SJCRH30 (cell line): Measurements from ENCODE around the gene C11orf21. TPM values are rescaled to one million over a fixed set of nuclear protein-coding genes. Genes with fewer than 3 reads are reported as not detected.

Experiments
- DNase-seq, 2 experiments: peaks; one replicate each; pipeline ENCODE4 v3.0.0-alpha.2; 2015 to 2020
- H3K27ac ChIP-seq: fragments of 250-450 bp; sonication (Bioruptor Pico); 2 replicates; pipeline ENCODE4 v1.5.1; 2020; ENCODE audit warnings: mild to moderate bottlenecking, moderate library complexity
- H3K27me3 ChIP-seq: fragments of 250-450 bp; sonication (Bioruptor Pico); 2 replicates; pipeline ENCODE4 v1.5.1; 2020; ENCODE audit warnings: mild to moderate bottlenecking, moderate library complexity
- H3K36me3 ChIP-seq: fragments of 250-450 bp; sonication (Bioruptor Pico); 2 replicates; pipeline ENCODE4 v1.5.1; 2020; ENCODE audit warnings: mild to moderate bottlenecking, moderate library complexity
- H3K4me1 ChIP-seq: fragments of 250-450 bp; sonication (Bioruptor Pico); 2 replicates; pipeline ENCODE4 v1.5.1; 2020; ENCODE audit warnings: mild to moderate bottlenecking, moderate library complexity
- H3K4me3 ChIP-seq: fragments of 250-450 bp; sonication (Bioruptor Pico); 2 replicates; pipeline ENCODE4 v1.5.1; 2020; ENCODE audit warnings: mild to moderate bottlenecking, moderate library complexity
- H3K9me3 ChIP-seq: fragments of 250-450 bp; sonication (Bioruptor Pico); replicated peaks from 2 replicates; pipeline ENCODE4 v1.5.1; 2020; ENCODE audit warnings: mild to moderate bottlenecking, moderate library complexity
- total RNA-seq: library from RNA; depleted of rRNA; stranded (reverse); fragments of >200 nt; shearing (Covaris generic); gene quantifications from 2 replicates; pipeline ENCODE4 v1.2.3, GENCODE V29; 2014

C11orf21 gene
- total RNA-seq, 1 experiment from 2014 or later, result not detected

DNA sequence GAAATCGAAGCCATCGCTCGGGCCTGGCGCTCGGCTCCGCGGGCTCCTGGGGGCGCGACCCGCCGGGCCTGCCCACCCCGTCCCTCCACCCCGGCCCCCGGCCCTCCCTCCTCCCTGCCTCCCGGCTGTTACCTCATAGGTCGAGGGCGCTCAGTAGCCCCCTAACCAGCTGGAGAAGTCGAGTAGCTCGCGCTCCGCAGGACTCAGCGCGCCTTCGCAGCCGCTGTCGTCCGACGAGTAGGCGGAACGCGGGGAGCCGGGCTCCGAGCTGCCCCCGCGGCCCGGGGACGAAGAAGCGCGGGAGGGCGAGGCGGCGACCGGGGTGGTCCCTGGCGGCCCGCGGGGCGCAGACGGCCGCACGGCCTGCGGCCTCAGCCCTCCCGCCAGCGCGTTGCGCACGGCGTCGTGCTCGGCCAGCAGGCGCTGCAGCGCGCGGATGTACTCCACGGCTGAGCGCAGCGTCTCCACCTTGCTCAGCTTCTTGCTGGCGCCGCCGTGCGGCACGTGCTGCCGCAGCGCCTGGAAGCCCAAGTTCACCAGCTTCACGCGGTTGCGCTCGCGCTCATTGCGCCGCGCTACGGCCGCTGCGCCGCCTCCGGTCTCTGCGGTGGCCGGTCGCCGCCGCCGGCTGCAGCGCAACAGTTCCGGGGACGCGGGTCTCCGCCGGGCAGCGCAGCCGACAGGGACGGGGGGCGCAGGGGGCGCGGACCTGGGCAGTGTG is 32.0 kb downstream of the C11orf21 start:
- H3K27me3 ChIP-seq, result no peaks in the 10 kb centered on the region
- no peak overlapping the region for H3K4me3 ChIP-seq
- no peak for DNase-seq
- H3K36me3 ChIP-seq, result no peaks in the 10 kb centered on the region
- no peaks in the 10 kb centered on the region for H3K9me3 ChIP-seq
- H3K4me1 ChIP-seq, result no peaks in the 10 kb centered on the region
- H3K27ac ChIP-seq, result no peak overlapping the region

DNA sequence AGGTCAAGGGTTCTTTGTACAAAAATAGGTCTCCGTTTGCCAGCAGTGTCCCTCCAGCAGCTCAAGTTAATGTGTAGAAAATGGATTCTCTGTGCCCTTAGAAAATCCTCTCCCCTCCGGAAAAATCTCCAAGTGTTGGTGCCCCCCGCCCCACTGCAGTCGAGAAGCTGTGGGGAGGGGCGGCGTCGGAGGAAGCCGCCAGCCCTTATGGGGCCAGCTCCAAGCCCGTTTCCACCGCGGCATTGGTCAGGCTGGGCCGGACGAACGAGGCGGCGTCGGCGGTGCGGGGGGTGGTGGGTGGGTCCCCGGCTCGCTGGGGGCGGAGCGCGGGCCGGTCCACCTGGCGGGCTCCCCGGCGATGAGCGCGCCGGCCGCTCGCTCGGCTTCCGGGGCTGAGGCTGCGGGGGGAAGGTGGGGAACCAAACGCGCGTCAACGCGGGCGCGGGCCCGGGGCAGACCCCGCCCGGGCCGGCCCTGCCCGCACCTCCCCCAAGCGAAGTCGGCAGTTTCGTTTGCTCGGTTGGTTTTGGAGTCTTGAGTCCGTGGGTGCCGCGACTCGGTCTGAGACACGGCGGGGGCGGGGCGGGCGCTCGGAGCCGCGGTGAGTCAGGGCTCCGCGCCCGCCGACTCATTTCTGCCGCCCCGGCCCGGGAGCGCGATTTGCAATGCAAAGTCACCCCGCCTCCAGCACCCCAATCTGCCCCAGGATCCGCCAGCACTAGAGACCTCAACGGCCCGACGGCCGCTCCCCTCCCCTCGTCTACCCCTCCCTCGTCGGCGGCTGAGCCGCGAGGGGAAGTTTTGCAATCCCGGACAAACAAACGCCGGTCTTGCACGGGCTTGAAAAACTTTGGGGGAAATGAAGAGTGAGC is 32.8 kb downstream of the C11orf21 start:
- Histone ChIP-seq H3K27me3 (no peaks in the 10 kb centered on the region), H3K36me3 (no peaks in the 10 kb centered on the region), H3K4me3 (no peak overlapping the region), H3K9me3 (no peaks in the 10 kb centered on the region), H3K4me1 (no peaks in the 10 kb centered on the region), H3K27ac (no peak overlapping the region)
- no peak for DNase-seq

DNA sequence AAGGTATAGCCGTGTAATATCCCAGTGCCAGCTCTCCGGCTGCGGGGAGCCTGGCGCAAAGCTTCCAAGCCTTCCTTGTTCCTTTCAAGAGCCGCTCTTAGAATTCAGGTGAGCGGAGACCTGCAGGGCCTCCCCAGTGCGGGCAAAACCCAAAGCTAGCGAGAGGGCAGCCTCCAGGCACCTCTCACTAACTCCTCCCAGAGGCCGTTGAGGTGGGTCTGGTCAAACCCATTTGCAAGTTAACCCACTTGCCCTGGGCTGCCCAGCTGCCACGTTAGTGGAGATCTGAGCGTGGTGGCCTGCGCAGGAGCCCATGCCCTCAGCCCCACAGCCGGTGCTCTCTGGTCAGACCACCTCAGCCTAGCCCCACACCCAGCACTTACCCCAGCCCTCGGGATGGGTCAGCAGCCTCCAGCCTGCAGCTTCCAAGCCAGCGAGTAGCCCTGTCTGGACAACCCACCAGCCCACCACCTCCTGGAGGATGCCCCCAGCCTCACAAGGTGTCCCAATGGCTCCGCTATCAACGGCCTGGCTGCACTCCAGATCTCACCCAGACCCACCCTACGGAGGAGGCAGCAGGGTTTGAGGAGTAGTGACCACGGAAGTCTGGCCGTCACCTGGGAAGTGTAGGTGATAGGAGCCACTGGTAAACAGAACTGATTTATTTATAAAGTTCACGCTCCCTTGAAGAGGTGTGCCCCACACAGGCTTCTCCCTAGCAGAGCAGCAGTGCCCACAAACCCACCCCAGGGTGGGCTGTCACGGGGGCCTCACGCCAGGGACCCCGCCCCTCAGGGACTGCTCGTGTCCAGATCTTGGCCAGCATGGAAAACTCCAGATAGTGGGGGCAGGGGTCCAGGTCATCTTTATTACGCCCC is 33.6 kb downstream of the C11orf21 start:
- no peak for DNase-seq
- Histone ChIP-seq H3K4me1 (no peaks in the 10 kb centered on the region), H3K27me3 (no peaks in the 10 kb centered on the region), H3K36me3 (no peaks in the 10 kb centered on the region), H3K4me3 (no peak overlapping the region), H3K9me3 (no peaks in the 10 kb centered on the region), H3K27ac (no peak overlapping the region)

DNA sequence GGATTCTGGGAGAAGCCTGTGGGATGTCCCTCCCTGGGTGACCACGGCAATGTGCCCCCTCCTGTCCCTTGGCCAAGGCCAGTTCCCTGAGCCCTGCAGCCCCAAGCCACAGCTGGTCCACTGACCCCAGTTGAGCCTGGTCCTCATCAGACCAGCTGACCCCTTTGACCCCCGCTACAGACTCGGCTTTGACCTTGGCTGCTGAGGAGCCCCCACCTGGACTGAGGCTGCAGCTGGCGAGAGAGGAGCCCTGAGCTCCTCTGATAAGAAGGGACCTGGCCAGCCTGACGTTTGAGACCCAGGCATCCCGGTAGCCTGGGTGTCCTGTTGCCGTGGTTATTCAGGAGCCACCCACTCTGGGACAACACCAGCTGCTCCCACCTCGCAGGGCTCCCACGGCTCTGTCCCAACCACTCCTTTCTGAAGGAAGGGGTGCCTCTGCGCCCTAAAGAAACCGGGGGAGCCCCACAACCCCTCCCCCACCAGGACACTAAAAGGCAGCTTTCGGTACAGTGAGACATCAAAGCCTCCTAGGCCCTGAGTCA is 34.3 kb downstream of the C11orf21 start:
- Histone ChIP-seq H3K36me3 (no peaks in the 10 kb centered on the region), H3K27me3 (no peaks in the 10 kb centered on the region), H3K4me1 (no peaks in the 10 kb centered on the region), H3K9me3 (no peaks in the 10 kb centered on the region), H3K4me3 (no peak overlapping the region), H3K27ac (no peak overlapping the region)
- DNase-seq, result no peak

DNA sequence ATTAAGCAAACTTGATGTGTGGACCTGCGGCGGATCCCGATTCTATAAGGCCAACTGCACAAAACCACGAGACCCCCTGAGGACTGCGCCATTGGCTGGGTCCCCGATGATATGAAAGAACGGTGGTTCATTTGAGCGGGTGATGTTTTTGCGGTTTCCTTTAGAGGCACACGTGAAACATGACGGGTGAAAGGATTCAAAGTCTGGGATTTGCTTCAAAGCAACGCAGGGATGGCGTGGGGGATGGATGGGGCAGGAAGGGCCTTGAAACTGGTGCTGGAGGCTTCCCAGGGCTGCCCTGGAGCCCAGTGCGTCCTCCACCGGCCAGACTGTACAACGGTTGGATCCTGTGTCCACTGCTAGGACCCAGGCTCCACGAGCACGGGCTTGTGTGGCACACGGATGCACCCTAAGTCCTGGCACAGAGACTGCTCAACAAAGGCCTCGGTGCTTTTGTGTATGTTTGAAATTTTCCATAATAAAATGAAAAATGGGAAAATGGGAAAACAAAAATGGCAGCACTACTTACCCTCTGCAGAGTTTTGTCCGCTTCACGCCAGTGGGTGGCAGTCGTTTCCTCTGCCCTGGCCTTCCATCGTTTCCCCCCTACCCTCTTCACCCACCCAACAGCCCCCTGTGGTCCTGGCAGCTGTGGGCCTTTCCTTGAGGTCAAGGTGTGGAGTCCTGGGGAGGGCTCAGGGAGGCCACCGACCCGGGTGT is 35.0 kb downstream of the C11orf21 start:
- no peak for DNase-seq
- H3K36me3 ChIP-seq, result no peaks in the 10 kb centered on the region
- H3K9me3 ChIP-seq, result no peaks in the 10 kb centered on the region
- H3K27ac ChIP-seq, result no peak overlapping the region
- H3K27me3 ChIP-seq, result 0 out of 2 replicates have a peak, but pooled peaks cover 2% of the 10 kb centered on the region
- no peaks in the 10 kb centered on the region for H3K4me1 ChIP-seq
- H3K4me3 ChIP-seq, result no peak overlapping the region

DNA sequence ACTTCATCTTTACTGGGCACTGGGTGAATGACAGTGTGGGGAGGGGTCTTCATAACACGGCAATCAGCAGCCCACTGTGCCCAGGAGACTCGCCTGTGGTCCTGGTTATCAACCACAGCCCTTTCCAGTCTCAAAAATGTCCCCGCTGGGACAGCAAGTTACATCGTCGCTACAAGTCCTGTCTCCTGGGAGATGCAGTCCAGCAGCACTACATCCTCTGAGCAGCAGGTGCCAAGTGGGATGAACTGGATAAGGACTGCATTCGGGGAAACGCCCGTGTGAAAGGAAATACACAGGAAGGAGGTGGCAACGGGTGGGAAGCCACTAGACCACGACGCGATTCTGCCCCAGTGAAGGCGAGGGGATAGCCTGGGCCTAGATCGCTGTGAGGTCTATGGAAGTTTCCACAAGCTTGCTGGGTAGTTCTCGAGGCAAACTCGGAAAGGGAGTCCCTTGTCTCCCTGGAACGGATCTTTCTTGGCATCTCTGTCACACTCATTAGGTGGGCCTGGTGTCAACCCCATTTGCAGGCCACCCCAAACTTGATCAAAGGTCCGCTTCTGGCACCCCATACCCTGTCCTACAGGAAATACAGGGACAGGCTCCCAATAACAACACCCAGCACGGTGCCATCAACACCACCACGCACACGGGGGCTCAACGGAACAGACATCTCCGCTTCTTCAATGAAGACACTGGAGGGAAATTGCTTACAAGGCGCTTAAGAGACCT is 35.7 kb downstream of the C11orf21 start:
- DNase-seq, result no peak
- H3K4me3 ChIP-seq, result no peak overlapping the region
- no peaks in the 10 kb centered on the region for H3K9me3 ChIP-seq
- H3K36me3 ChIP-seq, result no peaks in the 10 kb centered on the region
- H3K27ac ChIP-seq, result no peak overlapping the region
- no peaks in the 10 kb centered on the region for H3K4me1 ChIP-seq
- H3K27me3 ChIP-seq, result 0 out of 2 replicates have a peak, but pooled peaks cover 3% of the 10 kb centered on the region

DNA sequence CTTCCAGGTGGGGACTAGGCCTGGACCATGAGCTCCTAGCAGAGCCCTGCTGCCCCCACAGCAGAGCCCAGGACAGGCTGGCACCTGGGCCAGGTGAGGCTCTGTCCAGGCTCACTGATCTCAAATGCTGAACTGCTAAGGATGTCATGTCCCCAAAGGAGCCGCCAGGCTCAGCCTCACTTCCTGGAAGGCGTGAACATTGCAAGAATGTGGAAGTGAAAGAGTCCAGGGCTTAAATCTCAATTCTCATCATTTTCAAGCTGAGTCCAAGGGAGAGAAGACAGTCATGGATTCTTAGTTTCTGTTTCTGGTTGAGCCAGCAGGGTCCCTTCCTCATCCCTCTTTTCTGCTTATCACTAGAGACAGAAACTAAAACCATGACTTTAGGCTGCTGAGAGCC is 36.3 kb downstream of the C11orf21 start:
- Histone ChIP-seq H3K9me3 (no peaks in the 10 kb centered on the region), H3K4me1 (no peaks in the 10 kb centered on the region), H3K4me3 (no peak overlapping the region), H3K36me3 (no peaks in the 10 kb centered on the region), H3K27me3 (0 out of 2 replicates have a peak, but pooled peaks cover 3% of the 10 kb centered on the region), H3K27ac (no peak overlapping the region)
- DNase-seq, result no peak

DNA sequence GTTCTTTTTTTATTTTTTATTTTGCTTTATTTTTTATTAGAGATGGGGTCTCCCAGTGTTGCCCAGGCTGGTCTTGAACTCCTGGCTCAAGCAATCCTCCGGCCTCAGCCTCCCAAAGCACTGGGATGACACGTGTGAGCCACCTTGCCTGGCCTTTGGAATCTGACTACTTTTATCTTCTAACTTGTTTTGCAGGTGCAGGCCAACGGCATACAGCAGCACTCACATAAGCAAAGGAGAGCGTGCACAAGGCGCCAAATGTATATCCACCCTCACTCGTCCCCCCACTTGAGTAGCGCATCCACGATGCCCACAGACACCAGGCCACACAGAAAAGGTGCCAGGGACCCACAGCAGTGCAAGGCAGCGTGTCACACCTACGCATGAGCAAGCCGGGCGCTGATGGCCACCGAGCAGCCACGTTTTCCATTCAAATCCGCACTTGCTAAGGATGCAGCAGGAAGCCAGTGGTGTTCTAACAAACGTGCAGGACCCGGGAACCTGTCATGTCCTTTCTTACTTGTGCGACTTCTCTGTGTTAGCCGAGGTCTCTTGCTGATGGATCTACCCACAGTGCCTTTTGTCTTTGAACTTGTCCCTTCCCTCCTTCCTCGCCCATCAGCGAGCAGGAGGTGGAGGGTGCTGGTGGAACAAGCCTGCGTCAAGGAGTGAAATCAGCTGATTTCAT is 37.2 kb downstream of the C11orf21 start:
- H3K36me3 ChIP-seq, result no peaks in the 10 kb centered on the region
- H3K27ac ChIP-seq, result no peak overlapping the region
- DNase-seq, result no peak
- H3K4me3 ChIP-seq, result no peak overlapping the region
- no peaks in the 10 kb centered on the region for H3K9me3 ChIP-seq
- H3K4me1 ChIP-seq, result no peaks in the 10 kb centered on the region
- 0 out of 2 replicates have a peak, but pooled peaks cover 3% of the 10 kb centered on the region for H3K27me3 ChIP-seq

DNA sequence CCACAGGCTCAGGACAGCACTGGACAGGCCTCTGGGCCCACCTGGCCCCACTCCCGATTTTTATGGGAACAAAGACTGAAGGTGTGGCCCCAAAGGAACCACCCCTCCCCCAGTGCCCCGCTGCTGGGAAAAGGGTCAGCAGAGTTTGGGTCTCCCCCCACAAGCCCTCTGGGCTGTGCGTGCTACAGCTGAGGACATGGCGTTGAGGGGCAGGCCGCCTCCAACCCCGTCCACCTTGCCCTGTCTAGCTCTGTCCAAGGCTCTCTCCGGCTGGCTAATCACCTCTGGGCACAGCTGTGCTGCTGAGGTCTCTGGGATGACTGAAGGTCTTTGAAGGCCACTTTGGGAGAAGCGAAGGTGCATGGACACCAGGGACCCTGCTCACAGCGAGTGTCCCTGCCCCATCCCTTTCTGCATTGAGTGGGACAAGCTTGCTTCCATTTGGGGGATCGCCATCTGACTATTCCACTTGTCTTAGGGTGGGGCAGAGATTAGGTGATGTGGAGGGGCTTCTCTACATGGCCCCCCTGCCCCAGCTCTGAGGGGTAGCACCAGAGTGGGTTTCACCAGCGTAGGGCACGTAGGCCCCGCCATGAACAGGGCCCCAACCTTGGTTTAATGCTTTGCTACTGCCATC is 37.9 kb downstream of the C11orf21 start:
- no peak overlapping the region for H3K27ac ChIP-seq
- no peaks in the 10 kb centered on the region for H3K36me3 ChIP-seq
- no peaks in the 10 kb centered on the region for H3K9me3 ChIP-seq
- H3K4me3 ChIP-seq, result no peak overlapping the region
- H3K4me1 ChIP-seq, result no peaks in the 10 kb centered on the region
- H3K27me3 ChIP-seq, result 0 out of 2 replicates have a peak, but pooled peaks cover 3% of the 10 kb centered on the region
- DNase-seq, result no peak

DNA sequence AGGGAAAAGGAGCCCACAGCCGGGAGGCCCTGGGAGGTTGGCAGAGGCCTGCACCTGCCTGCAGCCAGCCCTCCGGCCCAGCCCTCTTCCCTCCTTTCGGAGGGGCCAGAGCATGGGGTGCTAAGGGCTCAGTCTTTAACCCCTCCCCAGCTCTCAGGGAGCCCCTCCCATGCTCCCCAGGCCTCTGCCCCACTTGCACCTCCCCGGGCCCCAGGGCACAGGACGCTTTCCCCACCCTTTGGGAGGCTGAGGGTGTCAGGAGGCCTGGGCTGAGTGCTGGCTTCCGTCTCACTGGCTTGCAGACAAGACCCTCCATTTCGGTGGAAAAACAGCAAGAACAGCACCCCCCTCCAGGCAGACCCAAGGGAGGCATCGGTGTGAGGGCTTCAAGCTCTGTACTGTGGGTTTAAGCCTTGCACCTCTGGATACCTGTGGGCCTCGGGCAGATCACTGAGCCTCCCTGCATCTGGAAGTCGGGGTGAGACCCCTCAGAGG is 38.6 kb downstream of the C11orf21 start:
- no peak overlapping the region for H3K27ac ChIP-seq
- no peaks in the 10 kb centered on the region for H3K9me3 ChIP-seq
- H3K4me1 ChIP-seq, result no peaks in the 10 kb centered on the region
- H3K36me3 ChIP-seq, result no peaks in the 10 kb centered on the region
- DNase-seq, result no peak
- 0 out of 2 replicates have a peak, but pooled peaks cover 3% of the 10 kb centered on the region for H3K27me3 ChIP-seq
- H3K4me3 ChIP-seq, result no peak overlapping the region

DNA sequence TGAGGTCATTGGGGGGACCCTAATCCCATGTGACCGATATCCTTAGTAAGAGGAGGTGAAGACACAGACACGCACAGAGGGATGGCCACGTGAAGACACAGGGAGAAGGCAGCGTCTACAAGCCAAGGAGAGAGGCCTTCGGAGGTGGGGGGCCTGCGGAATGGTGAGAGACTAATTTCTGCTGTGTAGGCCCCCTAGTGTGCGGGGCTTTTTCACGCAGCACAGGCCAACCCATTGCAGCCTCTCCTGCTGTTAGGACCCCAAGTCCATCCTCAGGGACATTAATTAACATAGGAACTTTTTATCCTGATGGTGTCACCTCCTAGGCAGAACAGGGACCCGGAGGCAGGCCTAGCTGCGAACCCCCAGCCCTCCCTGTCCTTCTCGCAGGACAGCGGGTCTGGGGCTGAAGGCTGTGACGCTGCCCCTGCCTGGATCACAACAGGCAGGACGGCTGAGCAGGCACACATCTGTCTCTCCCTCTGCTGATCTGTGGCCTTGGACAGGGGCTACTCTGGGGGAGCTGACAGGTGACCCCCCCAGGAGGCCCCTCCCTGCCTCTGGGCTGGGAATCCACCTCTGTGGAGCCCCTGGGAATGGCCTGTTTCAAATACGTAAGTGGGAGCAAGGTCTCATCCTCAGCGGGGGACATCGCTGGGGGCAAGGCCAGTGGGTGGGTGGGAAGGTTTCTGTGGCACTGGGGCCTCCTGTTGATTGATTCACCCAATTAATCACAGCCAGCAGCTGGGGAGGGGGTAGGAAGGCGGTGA is 39.2 kb downstream of the C11orf21 start:
- Histone ChIP-seq H3K4me3 (no peak overlapping the region), H3K27ac (no peak overlapping the region), H3K9me3 (no peaks in the 10 kb centered on the region), H3K4me1 (no peaks in the 10 kb centered on the region), H3K36me3 (no peaks in the 10 kb centered on the region), H3K27me3 (0 out of 2 replicates have a peak, but pooled peaks cover 3% of the 10 kb centered on the region)
- no peak for DNase-seq
